ENCODE measurements around the gene PTPRU. TPM values are rescaled to one million over a fixed set of nuclear protein-coding genes. Genes with fewer than 3 reads are reported as not detected.

Gene PTPRU
- total RNA-seq, 4 donors from 2014 or later, result 11.4 to 59.4 (median 35.3) TPM

DNA sequence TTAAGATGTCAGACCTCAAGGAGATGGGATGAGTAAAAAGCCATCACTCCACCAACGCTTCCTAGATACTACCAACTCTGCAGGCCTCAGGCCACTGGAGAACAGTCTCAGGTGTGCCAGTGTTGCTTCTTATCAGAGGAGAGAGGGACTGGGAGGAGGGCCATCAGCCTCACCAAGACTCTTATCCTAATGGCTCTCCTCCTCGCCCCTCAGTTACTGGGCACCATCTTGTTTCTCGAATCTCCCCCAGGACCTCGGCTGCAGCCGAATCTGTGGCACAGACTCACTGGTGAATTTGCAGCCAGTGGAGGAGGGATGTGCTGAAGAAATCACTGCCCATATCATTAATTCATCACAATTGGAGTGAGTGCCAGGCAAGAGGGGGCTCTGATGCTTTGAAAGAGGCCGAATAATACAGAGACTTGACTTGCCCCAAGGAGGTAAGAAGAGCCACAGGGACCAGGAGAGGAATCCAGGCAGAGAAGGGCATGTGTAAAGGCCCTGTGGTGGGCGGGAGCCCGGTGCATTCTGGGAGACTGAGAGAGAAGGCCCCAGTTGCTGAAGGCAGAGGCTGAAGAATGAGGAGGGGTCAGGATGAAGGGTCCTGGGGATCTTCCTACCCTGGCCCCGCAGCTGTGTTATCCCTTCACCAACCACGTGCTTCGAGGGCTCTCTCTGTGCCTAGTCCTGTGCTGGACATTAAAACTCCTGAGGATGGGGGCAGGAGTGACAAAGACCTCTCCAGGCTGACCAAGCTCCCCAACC is 129.8 kb downstream of the PTPRU start:
- no peak overlapping the region for H3K27ac ChIP-seq
- H3K36me3 ChIP-seq, result no peaks in the 10 kb centered on the region
- no peaks in the 10 kb centered on the region for H3K9me3 ChIP-seq
- H3K27me3 ChIP-seq, result peaks cover 0 to 5% (median 0%) of the 10 kb centered on the region in 3 donors
- no peak for TF ChIP-seq POLR2A (IDR thresholded peaks at IDR 0.05)
- TF ChIP-seq, protein P1, sequence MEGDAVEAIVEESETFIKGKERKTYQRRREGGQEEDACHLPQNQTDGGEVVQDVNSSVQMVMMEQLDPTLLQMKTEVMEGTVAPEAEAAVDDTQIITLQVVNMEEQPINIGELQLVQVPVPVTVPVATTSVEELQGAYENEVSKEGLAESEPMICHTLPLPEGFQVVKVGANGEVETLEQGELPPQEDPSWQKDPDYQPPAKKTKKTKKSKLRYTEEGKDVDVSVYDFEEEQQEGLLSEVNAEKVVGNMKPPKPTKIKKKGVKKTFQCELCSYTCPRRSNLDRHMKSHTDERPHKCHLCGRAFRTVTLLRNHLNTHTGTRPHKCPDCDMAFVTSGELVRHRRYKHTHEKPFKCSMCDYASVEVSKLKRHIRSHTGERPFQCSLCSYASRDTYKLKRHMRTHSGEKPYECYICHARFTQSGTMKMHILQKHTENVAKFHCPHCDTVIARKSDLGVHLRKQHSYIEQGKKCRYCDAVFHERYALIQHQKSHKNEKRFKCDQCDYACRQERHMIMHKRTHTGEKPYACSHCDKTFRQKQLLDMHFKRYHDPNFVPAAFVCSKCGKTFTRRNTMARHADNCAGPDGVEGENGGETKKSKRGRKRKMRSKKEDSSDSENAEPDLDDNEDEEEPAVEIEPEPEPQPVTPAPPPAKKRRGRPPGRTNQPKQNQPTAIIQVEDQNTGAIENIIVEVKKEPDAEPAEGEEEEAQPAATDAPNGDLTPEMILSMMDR (IDR thresholded peaks at IDR 0.05 in 4 of 5, conservative IDR thresholded peaks at IDR 0.05 in 1 of 5), result no peak
- DNase-seq (no peak), ATAC-seq (no peak)
- intact Hi-C loops (cut with DNase I; ENCODE audit: low total_unique reads), result no loop called here
- H3K4me3 ChIP-seq, result no peak overlapping the region
- in situ Hi-C loops (cut with MboI; ENCODE audit: low sequenced_read_pairs in 4 of 4), result no loop called here
- peaks cover 0 to 6% of the 10 kb centered on the region in 2 donors for H3K4me1 ChIP-seq

DNA sequence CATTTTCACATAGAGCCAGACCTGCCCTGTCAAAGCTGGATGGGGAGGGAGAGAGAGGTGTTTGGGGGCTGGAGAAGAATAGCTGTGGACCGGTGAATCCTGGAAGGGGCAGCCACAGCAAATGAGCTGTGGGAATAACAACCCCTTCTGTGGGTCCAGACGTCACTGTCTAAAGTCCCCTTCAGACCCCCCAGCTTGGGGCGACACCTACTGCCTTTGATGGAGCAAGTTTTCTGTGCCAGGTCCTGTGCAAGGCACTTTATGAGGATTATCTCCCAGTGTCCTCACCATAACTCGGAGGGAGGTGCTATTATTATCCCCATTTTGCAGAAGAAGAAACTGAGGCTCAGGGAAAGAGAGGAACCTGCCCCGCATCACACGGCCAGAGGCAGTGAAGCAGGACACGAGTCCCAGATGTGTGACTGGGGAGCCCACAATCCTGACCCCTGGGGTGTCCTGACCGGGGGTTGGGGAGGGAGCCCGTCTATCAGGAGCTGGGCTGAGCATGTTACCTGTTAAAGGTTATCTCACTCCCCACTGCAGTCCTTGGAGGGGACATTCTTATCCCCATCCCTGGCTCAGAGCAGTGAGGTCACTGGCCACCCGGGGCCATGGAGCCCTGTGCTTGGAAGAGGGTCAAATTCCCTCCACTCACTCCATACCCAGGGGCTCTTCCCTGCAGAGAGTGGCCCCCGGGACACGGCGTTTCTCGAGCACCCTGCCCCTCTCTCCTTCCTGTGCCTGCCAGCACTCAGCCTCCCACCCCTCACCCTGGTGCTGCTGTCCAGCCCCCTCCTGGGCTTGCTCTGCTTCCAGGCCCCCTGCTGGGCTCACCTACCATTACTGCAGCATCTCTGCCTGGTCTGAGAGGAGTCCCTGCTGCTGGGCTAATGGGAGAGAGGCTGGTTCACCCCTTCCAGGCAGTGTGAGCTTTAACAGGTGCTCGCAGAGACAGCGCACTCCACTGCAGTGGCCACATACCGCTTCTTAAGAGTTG is 132.9 kb downstream of the PTPRU start:
- peaks cover 0 to 6% of the 10 kb centered on the region in 2 donors for H3K4me1 ChIP-seq
- DNase-seq (no peak), ATAC-seq (no peak)
- no peak overlapping the region for H3K4me3 ChIP-seq
- intact Hi-C loops (cut with DNase I; ENCODE audit: low total_unique reads), result no loop called here
- H3K9me3 ChIP-seq, result no peaks in the 10 kb centered on the region
- in situ Hi-C loops (cut with MboI; ENCODE audit: low sequenced_read_pairs in 4 of 4), result no loop called here
- no peak for TF ChIP-seq POLR2A (IDR thresholded peaks at IDR 0.05)
- TF ChIP-seq, protein P1 (IDR thresholded peaks at IDR 0.05 in 4 of 5, conservative IDR thresholded peaks at IDR 0.05 in 1 of 5), result no peak
- peaks cover 0 to 7% (median 0%) of the 10 kb centered on the region in 3 donors for H3K27me3 ChIP-seq
- H3K27ac ChIP-seq, result no peak overlapping the region
- no peaks in the 10 kb centered on the region for H3K36me3 ChIP-seq

GRCh38 chr1:29370067-29370466 is 133.7 kb downstream of the PTPRU start:
- Histone ChIP-seq H3K27ac (no peak overlapping the region), H3K36me3 (no peaks in the 10 kb centered on the region), H3K27me3 (peaks cover 5 to 13% (median 5%) of the 10 kb centered on the region in 3 donors), H3K4me3 (no peak overlapping the region), H3K4me1 (no peaks in the 10 kb centered on the region), H3K9me3 (no peaks in the 10 kb centered on the region)
- TF ChIP-seq, protein P1 (IDR thresholded peaks at IDR 0.05 in 4 of 5, conservative IDR thresholded peaks at IDR 0.05 in 1 of 5), result no peak
- TF ChIP-seq POLR2A (IDR thresholded peaks at IDR 0.05), result no peak
- DNase-seq, result no peak
- in situ Hi-C loops (cut with MboI; ENCODE audit: low sequenced_read_pairs in 4 of 4), result no loop called here
- intact Hi-C loops (cut with DNase I; ENCODE audit: low total_unique reads), result no loop called here
- ATAC-seq, result no peak

- Histone ChIP-seq H3K27ac (no peak overlapping the region), H3K9me3 (no peaks in the 10 kb centered on the region), H3K36me3 (no peaks in the 10 kb centered on the region), H3K4me3 (no peak overlapping the region), H3K27me3 (peaks cover 8 to 16% (median 9%) of the 10 kb centered on the region in 3 donors), H3K4me1 (no peaks in the 10 kb centered on the region)
- TF ChIP-seq, protein P1 (IDR thresholded peaks at IDR 0.05 in 4 of 5, conservative IDR thresholded peaks at IDR 0.05 in 1 of 5), result no peak
- no peak for TF ChIP-seq POLR2A (IDR thresholded peaks at IDR 0.05)
- intact Hi-C loops (cut with DNase I; ENCODE audit: low total_unique reads) (no loop called here), in situ Hi-C loops (cut with MboI; ENCODE audit: low sequenced_read_pairs in 4 of 4) (no loop called here)
- DNase-seq (no peak), ATAC-seq (no peak)
Observed at GRCh38 chr1:29371332-29371731, 135.0 kb downstream of the PTPRU start.

Measured in gastrocnemius medialis (tissue), 4 donors.